ENCODE measurements around the gene SH3BP1.
A peak's percentile ranks its signal among the peaks of the same experiment; 100 is the strongest.

The SH3BP1 gene

DNA sequence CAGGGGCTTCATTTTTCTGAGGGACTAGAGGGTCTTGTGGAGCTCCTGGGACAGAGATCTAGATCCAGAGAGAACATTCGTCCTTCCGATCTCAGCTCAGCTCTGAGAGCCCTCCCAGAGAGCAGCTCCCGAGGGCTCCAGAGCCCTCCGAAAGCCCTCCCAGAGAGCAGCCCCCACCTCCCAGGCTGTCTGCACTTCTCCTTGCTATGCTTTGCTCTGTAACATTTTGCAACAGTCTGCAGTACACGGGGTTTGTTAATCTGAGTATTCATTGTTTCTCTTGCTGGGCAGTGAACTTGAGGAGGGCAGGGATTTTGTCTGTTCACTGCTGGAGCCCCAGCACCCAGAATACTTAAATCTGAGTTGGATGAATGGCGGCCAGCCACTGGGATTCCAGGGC is 28.3 kb upstream of the SH3BP1 start:
- DNase-seq (ENCODE audit: low read depth in 2 of 2, low spot score in 1 of 2), result no peak

DNA sequence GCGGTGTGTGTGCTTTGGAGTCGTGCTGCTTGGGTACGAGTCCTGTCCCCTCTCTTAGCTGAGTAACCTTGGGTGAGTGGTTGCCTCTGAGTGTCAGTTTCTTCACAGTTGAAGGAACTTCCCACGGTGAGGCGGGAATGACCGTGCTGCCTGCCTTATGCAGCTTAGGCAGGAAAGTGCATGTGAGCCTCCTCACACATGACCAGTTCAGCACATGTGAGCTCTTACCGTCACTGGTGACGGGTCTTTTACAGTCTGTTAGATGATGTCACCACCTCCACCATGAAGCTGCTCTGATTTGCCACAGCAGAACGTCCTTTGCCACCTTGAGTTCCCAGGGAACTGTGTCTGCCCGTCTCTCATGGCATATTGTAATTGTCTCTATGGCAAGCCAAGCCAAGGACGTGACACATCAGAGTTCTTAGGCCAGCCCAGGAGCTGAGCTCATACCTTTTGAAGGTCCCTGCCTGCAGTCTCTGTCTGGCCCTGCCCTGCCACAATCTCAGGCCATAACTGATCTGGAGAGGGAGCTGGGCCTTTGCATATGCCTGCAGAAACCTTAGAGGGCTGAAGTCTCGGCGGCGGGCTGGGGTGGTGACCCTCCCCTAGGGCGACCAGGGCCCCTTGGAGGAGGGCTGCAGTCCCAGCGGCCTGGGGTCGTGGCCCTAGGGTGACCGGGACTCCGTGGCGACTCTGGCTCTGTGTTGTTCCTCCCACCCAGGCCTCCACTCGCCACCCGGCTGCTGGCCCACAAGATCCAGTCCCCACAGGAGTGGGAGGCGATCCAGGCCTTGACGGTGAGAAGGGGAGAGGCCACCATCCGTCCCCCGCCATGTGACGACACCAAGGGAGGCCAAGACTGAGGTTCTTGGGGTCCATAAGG is 23.0 kb upstream of the SH3BP1 start:
- DNase-seq (ENCODE audit: low read depth in 2 of 2, low spot score in 1 of 2), result no peak

- no peak for DNase-seq (ENCODE audit: low read depth in 2 of 2, low spot score in 1 of 2)
Measured at GRCh38 chr22:37617431-37617830, 22.0 kb upstream of the SH3BP1 start.

GRCh38 chr22:37618072-37618656 is 21.3 kb upstream of the SH3BP1 start:
- DNase-seq (ENCODE audit: low read depth in 2 of 2, low spot score in 1 of 2), result no peak

GRCh38 chr22:37618674-37619073 is 20.8 kb upstream of the SH3BP1 start:
- DNase-seq (ENCODE audit: low read depth in 2 of 2, low spot score in 1 of 2), result no peak

- no peak for DNase-seq (ENCODE audit: low read depth in 2 of 2, low spot score in 1 of 2)
Measured at GRCh38 chr22:37619991-37620390, 19.5 kb upstream of the SH3BP1 start.

- DNase-seq (ENCODE audit: low read depth in 2 of 2, low spot score in 1 of 2), result no peak
Measured at GRCh38 chr22:37621352-37621860, 18.1 kb upstream of the SH3BP1 start.

- peak; percentile 57 to 59 for DNase-seq (ENCODE audit: low read depth in 2 of 2, low spot score in 1 of 2)
Measured at GRCh38 chr22:37623075-37624016, 16.1 kb upstream of the SH3BP1 start.

- DNase-seq (ENCODE audit: low read depth in 2 of 2, low spot score in 1 of 2), result no peak
Measured at GRCh38 chr22:37624017-37624365, 15.5 kb upstream of the SH3BP1 start.

GRCh38 chr22:37624876-37625275 is 14.6 kb upstream of the SH3BP1 start:
- DNase-seq (ENCODE audit: low read depth in 2 of 2, low spot score in 1 of 2), result no peak

GRCh38 chr22:37625737-37626136 is 13.7 kb upstream of the SH3BP1 start:
- DNase-seq (ENCODE audit: low read depth in 2 of 2, low spot score in 1 of 2), result no peak

- no peak for DNase-seq (ENCODE audit: low read depth in 2 of 2, low spot score in 1 of 2)
Measured at GRCh38 chr22:37626144-37626543, 13.3 kb upstream of the SH3BP1 start.

DNA sequence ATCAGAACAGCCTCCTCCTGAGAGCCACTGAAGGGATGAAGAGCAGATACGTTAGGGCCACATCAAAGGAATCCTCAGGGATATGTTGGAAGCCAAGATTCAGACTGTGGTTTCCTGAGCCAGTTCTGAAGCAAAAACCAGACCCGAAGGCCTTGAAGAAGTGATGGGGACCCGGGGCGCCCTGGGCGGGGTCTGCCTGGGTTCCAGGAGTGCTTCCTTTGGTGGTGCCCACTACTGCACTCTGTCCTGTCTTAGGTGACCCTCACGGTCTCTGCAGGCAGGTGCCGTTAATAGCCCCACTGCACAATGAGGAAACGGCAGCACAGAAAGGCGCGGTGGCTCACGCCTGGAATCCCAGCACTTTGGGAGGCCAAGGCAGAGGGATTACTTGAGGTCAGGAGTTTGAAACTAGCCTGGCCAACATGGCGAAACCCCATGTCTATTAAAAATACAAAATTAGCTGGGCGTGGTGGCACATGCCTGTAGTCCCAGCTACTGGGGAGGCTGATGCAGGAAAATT is 12.9 kb upstream of the SH3BP1 start:
- no peak for DNase-seq (ENCODE audit: low read depth in 2 of 2, low spot score in 1 of 2)

GRCh38 chr22:37627121-37627520 is 12.3 kb upstream of the SH3BP1 start:
- no peak for DNase-seq (ENCODE audit: low read depth in 2 of 2, low spot score in 1 of 2)

DNA sequence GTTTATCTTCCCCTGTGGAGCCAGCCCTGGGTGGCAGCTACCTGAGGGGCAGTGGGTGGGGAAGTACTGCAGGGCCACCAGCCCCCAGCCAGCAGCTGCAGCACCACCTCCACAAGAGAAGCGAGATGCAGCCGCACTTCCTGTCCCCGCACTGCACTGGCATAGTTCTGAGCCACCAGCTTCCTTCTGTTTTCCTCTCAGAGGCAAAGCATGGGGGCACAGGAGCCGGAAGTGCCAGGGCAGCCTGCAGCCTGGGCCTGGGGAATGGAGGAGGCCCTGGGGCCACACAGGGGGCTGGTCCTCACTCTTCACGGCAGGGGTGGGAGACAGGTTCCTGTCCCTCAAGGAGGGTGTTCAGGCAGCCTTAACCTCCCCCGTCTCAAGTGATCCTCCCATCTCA is 11.9 kb upstream of the SH3BP1 start:
- DNase-seq (ENCODE audit: low read depth in 2 of 2, low spot score in 1 of 2), result no peak

- DNase-seq (ENCODE audit: low read depth in 2 of 2, low spot score in 1 of 2), result no peak
Measured at GRCh38 chr22:37628830-37629229, 10.6 kb upstream of the SH3BP1 start.

DNA sequence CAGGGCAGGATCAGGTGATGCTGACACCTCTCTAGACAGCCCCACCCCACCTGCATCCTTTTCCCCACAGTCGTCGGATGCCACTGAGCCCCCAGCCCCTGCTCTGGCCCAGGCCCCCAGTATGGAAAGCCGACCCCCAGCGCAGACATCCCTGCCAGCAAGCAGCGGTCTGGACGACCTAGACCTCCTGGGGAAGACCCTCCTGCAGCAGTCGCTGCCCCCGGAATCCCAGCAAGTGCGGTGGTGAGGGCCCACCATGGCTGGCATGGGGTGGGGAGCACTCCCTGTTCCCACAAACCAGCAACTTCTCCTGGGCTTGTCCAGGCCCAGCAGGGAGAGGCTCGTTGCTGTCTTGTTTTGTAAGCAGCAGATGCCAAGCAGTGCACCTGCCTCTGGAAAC is 9.5 kb upstream of the SH3BP1 start:
- DNase-seq (ENCODE audit: low read depth in 2 of 2, low spot score in 1 of 2), result no peak

GRCh38 chr22:37630839-37631435 is 8.5 kb upstream of the SH3BP1 start:
- DNase-seq (ENCODE audit: low read depth in 2 of 2, low spot score in 1 of 2), result no peak

DNA sequence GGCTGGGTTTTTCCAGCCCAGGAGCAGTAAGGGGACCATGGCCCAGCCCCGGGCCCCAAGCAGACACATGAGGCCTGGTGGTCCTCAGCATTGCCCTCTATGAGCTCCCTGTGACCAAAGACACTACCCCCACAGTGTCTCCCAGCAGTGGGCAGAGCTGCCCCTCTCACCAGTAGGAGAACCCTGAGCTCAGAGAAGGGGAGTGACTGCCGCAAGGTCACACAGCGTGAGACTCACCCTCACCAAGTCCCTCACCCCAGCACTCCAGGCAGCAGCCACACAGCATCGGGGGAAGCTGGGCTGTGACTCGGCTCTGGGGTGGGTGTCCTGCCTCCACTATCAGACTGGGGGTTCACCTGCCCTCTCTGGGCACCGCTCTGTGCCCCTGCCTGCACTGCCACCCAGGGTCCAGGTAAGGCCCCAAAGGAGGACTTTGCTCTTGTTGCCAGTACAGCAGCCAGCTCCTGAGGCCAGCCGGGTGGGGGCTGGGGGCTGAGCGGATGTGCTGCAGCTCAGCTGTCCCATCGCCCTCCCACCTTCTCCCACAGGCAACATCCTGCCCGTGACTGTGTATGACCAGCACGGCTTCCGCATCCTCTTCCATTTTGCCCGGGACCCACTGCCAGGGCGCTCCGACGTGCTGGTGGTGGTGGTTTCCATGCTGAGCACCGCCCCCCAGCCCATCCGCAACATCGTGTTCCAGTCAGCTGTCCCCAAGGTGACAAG is 7.9 kb upstream of the SH3BP1 start:
- DNase-seq (ENCODE audit: low read depth in 2 of 2, low spot score in 1 of 2), result no peak
